ENCODE results near the gene FAM200A. TPM values are rescaled to one million over a fixed set of nuclear protein-coding genes. Genes with fewer than 3 reads are reported as not detected.

Gene FAM200A
- total and polyA plus RNA-seq, 10 donors: 4.9 to 9.2 (median 5.7) TPM

GRCh38 chr7:99539213-99539811, 12.6 kb downstream of the FAM200A start:
- peaks cover 0 to 14% (median 0%) of the 10 kb centered on the region in 6 donors for H3K36me3 ChIP-seq
- no peak overlapping the region for H3K4me3 ChIP-seq
- DNase-seq: no peak
- H3K27ac ChIP-seq: no peak overlapping the region
- no peaks in the 10 kb centered on the region for H3K4me1 ChIP-seq
- WGBS, 5 donors: 74 to 80% (median 74%) methylated on average over 7 of the region's 7 CpGs
- H3K9me3 ChIP-seq: peaks cover 3 to 98% (median 81%) of the 10 kb centered on the region in 8 donors
- no peaks in the 10 kb centered on the region for H3K27me3 ChIP-seq (replicated peaks in 1 of 7)
- TF ChIP-seq POLR2A (IDR thresholded peaks at IDR 0.05) (no peak), POLR2AphosphoS5 (IDR thresholded peaks at IDR 0.05) (no peak)
- TF ChIP-seq, protein P1, sequence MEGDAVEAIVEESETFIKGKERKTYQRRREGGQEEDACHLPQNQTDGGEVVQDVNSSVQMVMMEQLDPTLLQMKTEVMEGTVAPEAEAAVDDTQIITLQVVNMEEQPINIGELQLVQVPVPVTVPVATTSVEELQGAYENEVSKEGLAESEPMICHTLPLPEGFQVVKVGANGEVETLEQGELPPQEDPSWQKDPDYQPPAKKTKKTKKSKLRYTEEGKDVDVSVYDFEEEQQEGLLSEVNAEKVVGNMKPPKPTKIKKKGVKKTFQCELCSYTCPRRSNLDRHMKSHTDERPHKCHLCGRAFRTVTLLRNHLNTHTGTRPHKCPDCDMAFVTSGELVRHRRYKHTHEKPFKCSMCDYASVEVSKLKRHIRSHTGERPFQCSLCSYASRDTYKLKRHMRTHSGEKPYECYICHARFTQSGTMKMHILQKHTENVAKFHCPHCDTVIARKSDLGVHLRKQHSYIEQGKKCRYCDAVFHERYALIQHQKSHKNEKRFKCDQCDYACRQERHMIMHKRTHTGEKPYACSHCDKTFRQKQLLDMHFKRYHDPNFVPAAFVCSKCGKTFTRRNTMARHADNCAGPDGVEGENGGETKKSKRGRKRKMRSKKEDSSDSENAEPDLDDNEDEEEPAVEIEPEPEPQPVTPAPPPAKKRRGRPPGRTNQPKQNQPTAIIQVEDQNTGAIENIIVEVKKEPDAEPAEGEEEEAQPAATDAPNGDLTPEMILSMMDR (IDR thresholded peaks at IDR 0.05 in 8 of 11, conservative IDR thresholded peaks at IDR 0.05 in 3 of 11): no peak
- intact Hi-C loops (cut with DNase I; ENCODE audit: low total_unique reads): no loop called here

- no peak overlapping the region for H3K4me3 ChIP-seq
- no peak overlapping the region for H3K27ac ChIP-seq
- 94 to 98% (median 95%) methylated on average over 2 of the region's 2 CpGs for WGBS, 5 donors
- peaks cover 19 to 100% (median 87%) of the 10 kb centered on the region in 8 donors for H3K9me3 ChIP-seq
- no peak for DNase-seq
- intact Hi-C loops (cut with DNase I; ENCODE audit: low total_unique reads): no loop called here
- H3K4me1 ChIP-seq: no peaks in the 10 kb centered on the region
- peaks cover 0 to 34% (median 22%) of the 10 kb centered on the region in 6 donors for H3K36me3 ChIP-seq
- TF ChIP-seq POLR2AphosphoS5 (IDR thresholded peaks at IDR 0.05): no peak
- TF ChIP-seq POLR2A (IDR thresholded peaks at IDR 0.05): no peak
- TF ChIP-seq, protein P1 (IDR thresholded peaks at IDR 0.05 in 8 of 11, conservative IDR thresholded peaks at IDR 0.05 in 3 of 11): no peak
- no peaks in the 10 kb centered on the region for H3K27me3 ChIP-seq (replicated peaks in 1 of 7)
These were observed 16.2 kb downstream of the FAM200A start for GRCh38 chr7:99535667-99536066.

GRCh38 chr7:99531354-99531765, 20.6 kb downstream of the FAM200A start:
- Histone ChIP-seq H3K27me3 (replicated peaks in 1 of 7) (no peaks in the 10 kb centered on the region), H3K36me3 (peaks cover 0 to 77% (median 60%) of the 10 kb centered on the region in 6 donors), H3K27ac (no peak overlapping the region), H3K9me3 (peaks cover 19 to 90% (median 74%) of the 10 kb centered on the region in 8 donors), H3K4me1 (no peaks in the 10 kb centered on the region), H3K4me3 (peak overlapping the region in 1 of 8 donors; percentile 35)
- WGBS, 5 donors: 96 to 99% (median 98%) methylated on average over 12 of the region's 12 CpGs
- intact Hi-C loops (cut with DNase I; ENCODE audit: low total_unique reads): no loop called here
- no peak for DNase-seq
- TF ChIP-seq, protein P1 (IDR thresholded peaks at IDR 0.05 in 8 of 11, conservative IDR thresholded peaks at IDR 0.05 in 3 of 11): no peak
- no peak for TF ChIP-seq POLR2A (IDR thresholded peaks at IDR 0.05)
- TF ChIP-seq POLR2AphosphoS5 (IDR thresholded peaks at IDR 0.05): no peak

DNA sequence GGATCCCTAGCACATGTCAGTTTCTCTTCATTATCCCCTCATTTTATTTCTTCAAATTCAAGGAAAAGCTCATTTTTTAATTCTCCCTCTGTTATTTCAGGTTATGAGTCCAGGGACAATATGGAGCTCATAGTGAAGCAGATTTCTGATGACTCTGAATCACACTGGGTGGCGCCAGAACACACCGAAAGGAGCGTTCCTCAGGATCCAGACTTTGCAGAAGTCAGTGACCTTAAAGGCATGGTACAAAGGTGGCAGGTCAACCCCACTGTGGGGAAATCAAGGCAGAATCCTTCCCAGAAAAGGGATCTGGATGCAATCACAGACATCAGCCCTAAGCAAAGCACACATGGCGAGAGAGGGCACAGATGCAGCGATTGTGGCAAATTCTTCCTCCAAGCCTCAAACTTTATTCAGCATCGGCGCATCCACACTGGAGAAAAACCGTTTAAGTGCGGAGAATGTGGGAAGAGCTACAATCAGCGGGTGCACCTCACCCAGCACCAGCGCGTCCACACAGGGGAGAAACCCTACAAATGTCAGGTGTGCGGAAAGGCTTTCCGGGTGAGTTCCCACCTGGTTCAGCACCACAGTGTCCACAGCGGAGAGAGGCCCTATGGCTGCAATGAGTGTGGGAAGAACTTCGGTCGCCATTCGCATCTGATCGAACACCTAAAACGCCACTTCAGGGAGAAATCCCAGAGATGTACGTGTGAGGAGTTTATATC, 26.0 kb downstream of the FAM200A start:
- TF ChIP-seq, protein P1 (IDR thresholded peaks at IDR 0.05 in 8 of 11, conservative IDR thresholded peaks at IDR 0.05 in 3 of 11): no peak
- TF ChIP-seq POLR2A (IDR thresholded peaks at IDR 0.05) (no peak), POLR2AphosphoS5 (IDR thresholded peaks at IDR 0.05) (no peak)
- intact Hi-C loops (cut with DNase I; ENCODE audit: low total_unique reads): no loop called here
- Histone ChIP-seq H3K27ac (no peak overlapping the region), H3K9me3 (peaks cover 2 to 35% (median 25%) of the 10 kb centered on the region in 8 donors), H3K4me1 (no peaks in the 10 kb centered on the region), H3K27me3 (replicated peaks in 1 of 7) (no peaks in the 10 kb centered on the region), H3K4me3 (no peak overlapping the region), H3K36me3 (peaks cover 0 to 99% (median 60%) of the 10 kb centered on the region in 6 donors)
- WGBS, 5 donors: 94 to 97% (median 96%) methylated on average over 21 of the region's 21 CpGs
- no peak for DNase-seq
